Chondrocyte (in vitro differentiated cells): ENCODE data around the gene TOR3A. TPM values are rescaled to one million over a fixed set of nuclear protein-coding genes. Genes with fewer than 3 reads are reported as not detected.

Experiments used
- DNase-seq: peaks from one replicate; pipeline ENCODE4 v3.0.0; 2021; ENCODE audit warnings: mixed read lengths, low spot score
- H3K27ac Mint-ChIP-seq: one replicate; pipeline ENCODE4 v1.8.0; 2021; ENCODE audit warnings: mild to moderate bottlenecking, moderate library complexity, mixed read lengths; ENCODE audit not compliant: unreplicated experiment
- H3K27me3 Mint-ChIP-seq: 2 replicates; pipeline ENCODE4 v1.8.0; 2021; ENCODE audit warnings: low read depth, mixed read lengths
- H3K36me3 Mint-ChIP-seq: 2 replicates; pipeline ENCODE4 v1.8.0; 2021; ENCODE audit warnings: low read depth, mixed read lengths
- H3K4me1 Mint-ChIP-seq: 2 replicates; pipeline ENCODE4 v1.8.0; 2021; ENCODE audit warnings: low read depth, mild to moderate bottlenecking, mixed read lengths
- H3K4me3 Mint-ChIP-seq: one replicate; pipeline ENCODE4 v1.8.0; 2021; ENCODE audit warnings: mild to moderate bottlenecking, moderate library complexity, mixed read lengths; ENCODE audit not compliant: unreplicated experiment
- H3K9me3 Mint-ChIP-seq: 2 replicates; pipeline ENCODE4 v1.8.0; 2021; ENCODE audit warnings: low read depth, mixed read lengths
- CTCF ChIP-seq: fragments of 200-600 bp; sonication (generic); IDR thresholded peaks from 2 replicates; pipeline ENCODE4 v1.5.0; 2021; ENCODE audit warnings: antibody characterized with exemption, mild to moderate bottlenecking, moderate library complexity
- total RNA-seq: library from RNA; stranded (reverse); gene quantifications from 3 replicates; pipeline ENCODE4 v1.2.1, GENCODE V29; 2021

Gene TOR3A
- total RNA-seq, 1 donor from 2014 or later: 17.9 TPM

DNA sequence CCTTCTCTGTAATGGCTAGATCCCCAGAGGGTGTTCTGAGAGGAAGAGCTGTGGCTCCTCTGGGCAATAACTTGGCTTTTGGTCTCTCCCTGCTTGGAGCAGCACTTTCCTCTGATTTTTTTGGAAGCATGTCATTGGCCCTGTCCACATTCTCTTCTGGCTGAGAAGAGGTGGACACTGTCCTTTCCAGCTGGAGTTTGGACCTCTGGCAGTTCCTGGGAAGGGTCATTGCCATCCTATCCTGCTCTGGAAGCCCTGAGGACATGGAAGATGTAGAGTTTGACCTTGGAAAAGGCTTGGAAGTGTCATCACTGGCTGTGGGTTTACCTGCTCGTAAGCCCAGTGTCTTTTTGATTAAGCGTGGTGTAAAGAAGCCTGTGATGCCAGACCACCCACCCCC lies 26.8 kb downstream of the TOR3A start:
- DNase-seq: no peak
- no peak overlapping the region for H3K27ac Mint-ChIP-seq
- no peak for TF ChIP-seq CTCF
- H3K9me3 Mint-ChIP-seq: no peaks in the 10 kb centered on the region
- no peak overlapping the region for H3K4me3 Mint-ChIP-seq
- peaks cover 13% of the 10 kb centered on the region for H3K4me1 Mint-ChIP-seq
- no peaks in the 10 kb centered on the region for H3K27me3 Mint-ChIP-seq
- H3K36me3 Mint-ChIP-seq: peaks cover 29% of the 10 kb centered on the region

GRCh38 chr1:179115181-179115580 lies 33.3 kb downstream of the TOR3A start:
- Mint-ChIP-seq H3K36me3 (peaks cover 18% of the 10 kb centered on the region), H3K27me3 (no peaks in the 10 kb centered on the region), H3K4me1 (no peaks in the 10 kb centered on the region), H3K4me3 (no peak overlapping the region), H3K9me3 (no peaks in the 10 kb centered on the region), H3K27ac (no peak overlapping the region)
- no peak for TF ChIP-seq CTCF
- DNase-seq: no peak

DNA sequence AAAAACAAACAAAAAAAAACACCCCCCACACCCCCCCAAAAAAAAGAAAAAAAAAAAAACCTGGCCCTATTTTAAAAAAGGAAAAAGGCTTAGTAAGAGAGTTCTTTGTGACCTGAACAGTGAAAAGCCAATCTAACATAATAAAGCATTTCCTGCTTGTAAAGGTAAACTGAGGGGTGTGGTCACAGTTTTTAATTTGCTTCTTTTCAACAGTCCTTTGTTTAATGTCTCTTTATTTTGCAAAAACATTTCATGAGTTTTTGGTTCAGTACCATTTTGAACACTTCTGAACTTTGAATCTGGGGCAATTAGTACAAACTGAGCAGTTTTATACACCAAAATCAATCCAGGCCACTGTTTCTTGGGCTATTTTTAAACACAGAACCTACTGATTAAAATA lies 37.6 kb downstream of the TOR3A start:
- H3K4me3 Mint-ChIP-seq: no peak overlapping the region
- H3K27me3 Mint-ChIP-seq: no peaks in the 10 kb centered on the region
- H3K9me3 Mint-ChIP-seq: no peaks in the 10 kb centered on the region
- TF ChIP-seq CTCF: no peak
- peaks cover 8% of the 10 kb centered on the region for H3K36me3 Mint-ChIP-seq
- DNase-seq: no peak
- H3K4me1 Mint-ChIP-seq: peaks cover 10% of the 10 kb centered on the region
- no peak overlapping the region for H3K27ac Mint-ChIP-seq

DNA sequence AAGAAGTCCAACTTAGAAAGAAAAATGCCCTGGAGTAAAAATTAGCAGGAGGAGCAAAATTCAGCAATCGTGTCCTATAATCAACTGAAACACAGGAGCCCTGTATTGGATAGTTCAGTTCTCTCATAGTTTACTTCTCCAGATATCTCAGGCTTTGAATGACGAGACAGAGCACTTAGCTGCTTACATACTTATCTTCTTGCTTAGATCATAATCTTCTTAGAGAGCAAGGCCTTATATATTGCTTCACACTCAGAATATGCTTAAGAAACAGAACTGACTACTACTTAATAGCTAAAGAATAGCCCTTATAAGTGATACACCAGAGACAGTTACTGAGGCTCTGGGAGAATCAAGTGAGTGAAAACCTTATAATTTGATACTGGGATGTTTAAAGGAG lies 38.9 kb downstream of the TOR3A start:
- DNase-seq: no peak
- Mint-ChIP-seq H3K4me3 (no peak overlapping the region), H3K36me3 (peaks cover 6% of the 10 kb centered on the region), H3K9me3 (no peaks in the 10 kb centered on the region), H3K27me3 (no peaks in the 10 kb centered on the region), H3K27ac (peak overlapping the region; percentile 68), H3K4me1 (peaks cover 20% of the 10 kb centered on the region)
- no peak for TF ChIP-seq CTCF

- no peaks in the 10 kb centered on the region for H3K9me3 Mint-ChIP-seq
- no peak overlapping the region for H3K4me3 Mint-ChIP-seq
- peaks cover 23% of the 10 kb centered on the region for H3K4me1 Mint-ChIP-seq
- H3K36me3 Mint-ChIP-seq: peaks cover 6% of the 10 kb centered on the region
- no peaks in the 10 kb centered on the region for H3K27me3 Mint-ChIP-seq
- no peak for DNase-seq
- peak; percentile 93 for TF ChIP-seq CTCF
- H3K27ac Mint-ChIP-seq: peak overlapping the region; percentile 68
These were observed 39.5 kb downstream of the TOR3A start for GRCh38 chr1:179121159-179121938.
